Coronary artery (tissue), 2 donors: ENCODE measurements around the gene DTX3L.

Experiments used
- DNase-seq: peaks from one replicate; pipeline ENCODE4 v3.0.0-alpha.2; 2017; ENCODE audit warnings: low spot score
- H3K27ac ChIP-seq, 2 donors: fragments of 200-600 bp; sonication (generic); one replicate each; pipeline ENCODE4 v1.5.1; 2016 to 2019
- H3K4me3 ChIP-seq: fragments of 200-600 bp; sonication (generic); 2 replicates; pipeline ENCODE4 v1.5.1; 2016; ENCODE audit warnings: mild to moderate bottlenecking, moderate library complexity
- TF ChIP-seq, protein P1 (sequence below): fragments of 200-600 bp; sonication (generic); IDR thresholded peaks from one replicate; pipeline ENCODE4 v1.5.1; 2019; ENCODE audit warnings: antibody characterized with exemption

The DTX3L gene

GRCh38 chr3:122618614-122619013, 54.5 kb downstream of the DTX3L start:
- no peak for DNase-seq
- TF ChIP-seq, protein P1, sequence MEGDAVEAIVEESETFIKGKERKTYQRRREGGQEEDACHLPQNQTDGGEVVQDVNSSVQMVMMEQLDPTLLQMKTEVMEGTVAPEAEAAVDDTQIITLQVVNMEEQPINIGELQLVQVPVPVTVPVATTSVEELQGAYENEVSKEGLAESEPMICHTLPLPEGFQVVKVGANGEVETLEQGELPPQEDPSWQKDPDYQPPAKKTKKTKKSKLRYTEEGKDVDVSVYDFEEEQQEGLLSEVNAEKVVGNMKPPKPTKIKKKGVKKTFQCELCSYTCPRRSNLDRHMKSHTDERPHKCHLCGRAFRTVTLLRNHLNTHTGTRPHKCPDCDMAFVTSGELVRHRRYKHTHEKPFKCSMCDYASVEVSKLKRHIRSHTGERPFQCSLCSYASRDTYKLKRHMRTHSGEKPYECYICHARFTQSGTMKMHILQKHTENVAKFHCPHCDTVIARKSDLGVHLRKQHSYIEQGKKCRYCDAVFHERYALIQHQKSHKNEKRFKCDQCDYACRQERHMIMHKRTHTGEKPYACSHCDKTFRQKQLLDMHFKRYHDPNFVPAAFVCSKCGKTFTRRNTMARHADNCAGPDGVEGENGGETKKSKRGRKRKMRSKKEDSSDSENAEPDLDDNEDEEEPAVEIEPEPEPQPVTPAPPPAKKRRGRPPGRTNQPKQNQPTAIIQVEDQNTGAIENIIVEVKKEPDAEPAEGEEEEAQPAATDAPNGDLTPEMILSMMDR = no peak
- Histone ChIP-seq H3K27ac (no peak overlapping the region), H3K4me3 (no peak overlapping the region)

DNA sequence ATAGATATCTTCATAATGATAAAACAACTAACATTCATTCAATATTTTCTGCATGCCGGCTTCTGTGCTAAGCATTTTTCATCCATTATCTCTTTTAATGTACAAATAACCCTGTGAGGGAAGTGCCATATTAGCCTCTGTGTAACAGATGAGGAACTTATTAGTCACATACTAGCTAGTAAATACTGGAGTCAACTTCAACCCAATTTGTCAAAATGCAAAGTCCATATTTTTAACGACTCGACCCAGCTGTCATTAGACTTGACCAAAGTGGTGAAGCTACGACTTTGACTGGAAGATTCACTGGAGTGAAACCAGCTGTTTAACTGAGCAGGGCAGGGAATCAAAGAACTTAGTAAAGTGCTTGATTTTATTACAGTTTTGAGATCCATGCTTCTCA, 54.9 kb downstream of the DTX3L start:
- Histone ChIP-seq H3K4me3 (no peak overlapping the region), H3K27ac (no peak overlapping the region)
- DNase-seq = no peak
- TF ChIP-seq, protein P1 = no peak

- DNase-seq = no peak
- Histone ChIP-seq H3K4me3 (no peak overlapping the region), H3K27ac (no peak overlapping the region)
- TF ChIP-seq, protein P1 = no peak
These were observed 56.3 kb downstream of the DTX3L start for GRCh38 chr3:122620399-122620798.

DNA sequence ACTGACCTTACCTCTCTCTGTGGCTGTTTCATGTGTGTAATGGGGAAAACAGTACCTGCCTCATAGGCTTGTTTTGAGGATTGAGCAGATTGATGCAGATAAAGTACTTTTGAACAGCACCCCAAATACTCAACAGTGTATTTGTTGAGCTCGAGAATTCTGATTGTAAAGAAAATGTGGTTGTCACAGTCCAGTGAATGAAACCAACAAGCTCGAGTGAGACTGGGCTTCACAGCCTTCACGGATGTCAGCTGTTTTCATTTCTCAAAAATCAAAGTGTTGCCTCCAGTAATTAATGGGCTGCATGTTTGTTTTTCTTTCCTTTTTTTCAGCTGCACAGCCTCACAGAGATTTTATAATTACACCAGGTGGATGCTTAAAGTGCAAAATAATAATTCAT, 57.0 kb downstream of the DTX3L start:
- no peak overlapping the region for H3K4me3 ChIP-seq
- H3K27ac ChIP-seq = no peak overlapping the region
- DNase-seq = no peak
- TF ChIP-seq, protein P1 = no peak

DNA sequence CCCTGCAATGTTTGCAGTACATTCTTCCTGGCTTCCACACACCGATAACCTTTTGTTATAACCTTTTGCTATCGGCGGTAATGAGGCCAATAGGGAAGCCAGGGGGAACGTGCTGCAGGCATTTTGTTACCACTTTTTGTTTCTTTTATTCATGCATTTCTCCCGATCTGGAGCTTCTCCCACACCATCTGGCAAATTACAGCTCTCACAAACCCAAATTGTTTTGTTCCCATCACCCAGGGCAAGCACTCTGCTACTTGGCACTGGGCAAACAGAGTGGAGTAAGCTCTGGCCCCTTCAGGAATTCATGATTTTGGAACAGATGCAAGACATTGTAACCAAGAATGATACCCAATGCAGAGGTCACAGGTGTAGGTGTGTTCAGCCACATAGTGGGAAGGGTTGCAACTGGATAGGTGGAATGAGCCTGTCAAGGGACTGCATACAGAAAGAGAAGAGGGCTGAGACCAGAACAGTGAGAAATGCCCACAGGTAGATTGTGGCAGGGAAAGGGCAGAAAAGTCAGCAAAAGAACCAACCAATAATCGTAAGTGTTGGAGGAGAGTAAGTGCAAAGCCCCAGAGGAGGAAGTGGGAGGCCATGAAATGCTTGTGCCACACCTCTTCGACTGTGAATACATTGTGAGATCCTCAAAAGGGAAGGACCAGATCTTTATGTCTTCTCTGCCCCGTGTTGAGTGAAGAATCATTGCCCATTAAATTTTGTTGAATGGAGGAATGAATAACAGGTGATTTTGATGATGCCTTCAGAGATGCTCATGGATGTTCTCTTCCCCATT, 59.1 kb downstream of the DTX3L start:
- DNase-seq = no peak
- Histone ChIP-seq H3K4me3 (no peak overlapping the region), H3K27ac (no peak overlapping the region)
- TF ChIP-seq, protein P1 = no peak
